WERI-Rb-1 (cell line): ENCODE results near the gene TSPAN33.

ENCODE experiments used
- DNase-seq: peaks from one replicate; pipeline ENCODE4 v3.0.0-alpha.2; 2020
- H3K27ac ChIP-seq: fragments of 250-450 bp; sonication (Bioruptor Pico); 2 replicates; pipeline ENCODE4 v1.5.1; 2020; ENCODE audit warnings: mild to moderate bottlenecking, moderate library complexity
- H3K27me3 ChIP-seq: fragments of 250-450 bp; sonication (Bioruptor Pico); 2 replicates; pipeline ENCODE4 v1.5.1; 2021; ENCODE audit warnings: mild to moderate bottlenecking, low read depth, moderate library complexity; ENCODE audit not compliant: insufficient read depth, severe bottlenecking
- H3K36me3 ChIP-seq: fragments of 250-450 bp; sonication (Bioruptor Pico); 2 replicates; pipeline ENCODE4 v1.5.1; 2020; ENCODE audit warnings: mild to moderate bottlenecking, moderate library complexity
- H3K4me3 ChIP-seq: 2 replicates; pipeline ENCODE4 v1.5.1; 2011; ENCODE audit warnings: low read depth, mild to moderate bottlenecking, control low read depth, low read length
- H3K9me3 ChIP-seq: fragments of 250-450 bp; sonication (Bioruptor Pico); 2 replicates; pipeline ENCODE4 v1.5.1; 2021; ENCODE audit warnings: mild to moderate bottlenecking, moderate library complexity; ENCODE audit not compliant: severe bottlenecking
- TF ChIP-seq, protein P1 (sequence below): IDR thresholded peaks from 2 replicates; pipeline ENCODE4 v1.5.1; 2011; ENCODE audit warnings: low read depth, mild to moderate bottlenecking, control low read depth, inconsistent platforms, low read length

The TSPAN33 gene

DNA sequence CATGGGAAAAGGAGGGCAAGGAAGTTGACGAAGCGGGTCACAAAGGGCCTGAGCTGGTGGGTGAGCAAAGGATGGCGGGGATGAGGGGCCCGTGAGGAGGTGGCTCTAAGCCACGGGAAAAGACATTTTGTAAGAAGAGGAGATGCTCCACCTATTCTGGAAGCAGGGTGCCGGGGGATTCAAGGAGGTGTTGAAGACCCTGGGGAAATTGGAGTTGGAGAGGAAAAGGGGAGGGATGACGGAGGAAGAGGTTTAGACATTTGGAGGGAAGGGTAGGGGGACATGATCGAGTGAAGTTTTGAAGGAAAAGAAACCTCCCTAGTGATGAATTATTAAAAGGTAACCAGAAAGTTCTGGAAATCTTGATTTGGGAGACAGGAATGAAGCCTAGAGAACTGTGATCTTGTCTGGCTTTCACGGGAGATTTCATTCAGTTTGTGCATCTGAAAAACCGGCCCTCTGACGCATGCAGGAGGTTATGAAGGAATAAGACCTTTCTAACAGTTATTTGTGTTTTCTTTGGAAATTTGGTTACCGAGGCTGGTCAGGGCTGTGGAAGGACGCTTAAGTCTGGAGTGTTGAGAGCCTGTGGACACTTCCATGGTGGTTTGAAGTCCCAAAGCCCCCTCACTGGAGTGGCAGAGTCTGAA, 45.3 kb downstream of the TSPAN33 start:
- Histone ChIP-seq H3K4me3 (peak overlapping the region; percentile 50), H3K36me3 (no peaks in the 10 kb centered on the region)

DNA sequence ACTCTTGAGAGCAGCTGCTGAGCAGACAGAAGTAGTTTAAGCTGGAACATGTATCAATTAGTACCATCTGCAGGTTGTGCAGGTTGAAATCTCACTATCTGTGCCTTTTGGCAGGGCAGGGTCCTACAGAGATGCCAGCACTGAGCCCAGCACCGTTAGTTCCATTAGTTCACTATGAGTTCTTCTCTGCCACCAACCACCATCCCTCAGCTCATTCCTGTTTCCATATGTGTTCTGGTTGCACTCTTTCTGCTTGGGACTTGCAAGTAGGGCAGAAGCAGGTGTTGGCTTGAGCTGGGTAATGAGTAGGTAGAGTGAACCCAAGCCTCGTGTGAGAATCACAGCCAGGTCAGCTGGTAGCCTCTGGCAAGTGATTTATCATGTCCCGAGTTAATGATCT, 46.8 kb downstream of the TSPAN33 start:
- no peak overlapping the region for H3K27ac ChIP-seq

More for the DNA sequence above, 45.3 kb downstream of the TSPAN33 start:
- DNase-seq = no peak
- no peaks in the 10 kb centered on the region for H3K9me3 ChIP-seq
- TF ChIP-seq, protein P1, sequence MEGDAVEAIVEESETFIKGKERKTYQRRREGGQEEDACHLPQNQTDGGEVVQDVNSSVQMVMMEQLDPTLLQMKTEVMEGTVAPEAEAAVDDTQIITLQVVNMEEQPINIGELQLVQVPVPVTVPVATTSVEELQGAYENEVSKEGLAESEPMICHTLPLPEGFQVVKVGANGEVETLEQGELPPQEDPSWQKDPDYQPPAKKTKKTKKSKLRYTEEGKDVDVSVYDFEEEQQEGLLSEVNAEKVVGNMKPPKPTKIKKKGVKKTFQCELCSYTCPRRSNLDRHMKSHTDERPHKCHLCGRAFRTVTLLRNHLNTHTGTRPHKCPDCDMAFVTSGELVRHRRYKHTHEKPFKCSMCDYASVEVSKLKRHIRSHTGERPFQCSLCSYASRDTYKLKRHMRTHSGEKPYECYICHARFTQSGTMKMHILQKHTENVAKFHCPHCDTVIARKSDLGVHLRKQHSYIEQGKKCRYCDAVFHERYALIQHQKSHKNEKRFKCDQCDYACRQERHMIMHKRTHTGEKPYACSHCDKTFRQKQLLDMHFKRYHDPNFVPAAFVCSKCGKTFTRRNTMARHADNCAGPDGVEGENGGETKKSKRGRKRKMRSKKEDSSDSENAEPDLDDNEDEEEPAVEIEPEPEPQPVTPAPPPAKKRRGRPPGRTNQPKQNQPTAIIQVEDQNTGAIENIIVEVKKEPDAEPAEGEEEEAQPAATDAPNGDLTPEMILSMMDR = no peak
- no peak overlapping the region for H3K27ac ChIP-seq
- no peaks in the 10 kb centered on the region for H3K27me3 ChIP-seq

DNA sequence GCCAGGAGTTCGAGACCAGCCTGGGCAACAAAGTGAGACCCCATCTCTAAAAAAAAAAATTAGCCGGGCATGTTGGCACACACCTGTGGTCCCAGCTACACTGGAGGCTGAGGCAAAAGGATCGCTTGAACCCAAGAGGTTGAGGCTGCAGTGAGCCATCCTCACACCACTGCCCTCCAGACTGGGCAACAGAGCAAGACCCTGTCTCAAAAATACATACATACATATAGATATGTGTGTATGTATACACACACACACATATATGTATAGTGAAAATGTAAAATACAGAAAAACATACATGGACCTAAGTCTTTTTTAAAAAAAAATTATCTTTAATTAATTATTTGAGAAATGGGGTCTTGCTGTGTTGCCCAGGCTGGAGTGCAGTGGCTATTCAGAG, 49.4 kb downstream of the TSPAN33 start:
- no peaks in the 10 kb centered on the region for H3K36me3 ChIP-seq

More for the DNA sequence above, 46.8 kb downstream of the TSPAN33 start:
- Histone ChIP-seq H3K9me3 (no peaks in the 10 kb centered on the region), H3K27me3 (no peaks in the 10 kb centered on the region), H3K36me3 (no peaks in the 10 kb centered on the region), H3K4me3 (no peak overlapping the region)
- no peak for DNase-seq
- TF ChIP-seq, protein P1 = no peak

DNA sequence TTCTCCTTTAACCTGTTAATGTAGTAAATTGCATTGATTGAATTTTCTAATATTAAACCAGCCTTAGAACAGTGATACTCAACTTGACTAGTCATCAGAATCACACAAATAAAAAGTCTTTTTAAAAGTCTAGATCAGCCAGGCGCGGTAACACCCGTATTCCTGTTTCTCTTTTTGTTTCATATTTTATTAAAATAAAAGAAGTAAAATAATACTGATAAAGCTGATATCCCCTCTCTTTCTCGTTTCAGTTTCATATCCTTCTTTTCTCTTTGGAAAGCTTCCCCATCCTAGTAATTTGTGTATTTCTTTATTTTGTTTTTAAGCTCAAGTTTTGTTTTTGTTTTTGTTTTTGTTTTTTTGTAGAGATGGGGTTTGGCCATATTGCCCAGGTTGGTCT, 53.3 kb downstream of the TSPAN33 start:
- H3K27me3 ChIP-seq = no peaks in the 10 kb centered on the region
- TF ChIP-seq, protein P1 = no peak
- H3K36me3 ChIP-seq = no peaks in the 10 kb centered on the region
- H3K9me3 ChIP-seq = no peaks in the 10 kb centered on the region
- H3K4me3 ChIP-seq = no peak overlapping the region
- no peak for DNase-seq
- H3K27ac ChIP-seq = no peak overlapping the region

More for the DNA sequence above, 49.4 kb downstream of the TSPAN33 start:
- Histone ChIP-seq H3K27me3 (no peaks in the 10 kb centered on the region), H3K9me3 (no peaks in the 10 kb centered on the region), H3K27ac (no peak overlapping the region), H3K4me3 (no peak overlapping the region)
- no peak for DNase-seq
- TF ChIP-seq, protein P1 = no peak

- H3K9me3 ChIP-seq = no peaks in the 10 kb centered on the region
- DNase-seq = no peak
- TF ChIP-seq, protein P1 = no peak
- H3K27me3 ChIP-seq = no peaks in the 10 kb centered on the region
- H3K4me3 ChIP-seq = no peak overlapping the region
- no peak overlapping the region for H3K27ac ChIP-seq
- no peaks in the 10 kb centered on the region for H3K36me3 ChIP-seq
Observed at GRCh38 chr7:129199406-129199805, 54.9 kb downstream of the TSPAN33 start.
